Lower leg skin (tissue), 4 donors: ENCODE measurements around the gene HBM. TPM values are rescaled to one million over a fixed set of nuclear protein-coding genes. Genes with fewer than 3 reads are reported as not detected.
"Not testable (repeated sequence)": the region's sequence is repeated elsewhere in the genome, so short reads cannot be mapped to it uniquely, and the experiment has no call there.

Source experiments
- DNase-seq, 2 donors: peaks; one replicate each; pipeline ENCODE4 v3.0.0-alpha.2; 2019; ENCODE audit warnings: low spot score in 2 of 2
- H3K4me3 ChIP-seq: fragments of 200-600 bp; sonication (generic); 2 replicates; pipeline ENCODE4 v1.5.1; 2017; ENCODE audit warnings: mild to moderate bottlenecking, low read depth; ENCODE audit not compliant: poor library complexity, severe bottlenecking
- CTCF ChIP-seq, 3 donors: fragments of 450-650 bp; IDR thresholded peaks; one replicate each; pipeline ENCODE4 v1.5.1; 2016; ENCODE audit warnings: antibody characterized with exemption in 3 of 3, mild to moderate bottlenecking in 3 of 3, moderate library complexity in 2 of 3
- POLR2A ChIP-seq, 2 donors: fragments of 450-650 bp; IDR thresholded peaks; one replicate each; pipeline ENCODE4 v1.6.1; 2016 to 2017; ENCODE audit warnings: antibody characterized with exemption in 2 of 2, mild to moderate bottlenecking in 1 of 2, moderate library complexity in 1 of 2
- WGBS, 2 donors: methylation state at CpG; one replicate each; pipeline ENCODE4 v1.1.5; 2018; 5-methylcytosine and 5-hydroxymethylcytosine counted together
- intact Hi-C: fragments of 100-400 bp; cut with DNase I; formaldehyde crosslinking; loops from one replicate; pipeline ENCODE4 v1.15.0; 2023; ENCODE audit warnings: low total_unique reads
- total RNA-seq, 4 donors: library from RNA; depleted of rRNA; stranded (reverse); fragments of >200 nt; gene quantifications; one replicate each; pipeline ENCODE4 v1.1.0, GENCODE V29; 2016

The HBM gene
- total RNA-seq, 4 donors from 2014 or later: not detected

GRCh38 chr16:152141-153128 lies 13.3 kb upstream of the HBM start, which contains the start of gene HBZ:
HBZ (plus strand) TSS chr16:152644; CDS start chr16:152910, 266 bp downstream.
- intact Hi-C loops: no loop called here
- 72 to 79% methylated on average over 12 to 16 of the region's 17 CpGs for WGBS, 2 donors
- TF ChIP-seq CTCF (IDR thresholded peaks at IDR 0.05): no peak
- no peak for TF ChIP-seq POLR2A (IDR thresholded peaks at IDR 0.05)
- no peak within 1 kb of the TSS for H3K4me3 ChIP-seq
- no peak for DNase-seq

- WGBS, 2 donors: 34 to 51% methylated on average over 5 of the region's 6 CpGs
- intact Hi-C loops, DNase-seq: not testable (repeated sequence)
These were observed 12.7 kb upstream of the HBM start for GRCh38 chr16:153129-153521.

DNA sequence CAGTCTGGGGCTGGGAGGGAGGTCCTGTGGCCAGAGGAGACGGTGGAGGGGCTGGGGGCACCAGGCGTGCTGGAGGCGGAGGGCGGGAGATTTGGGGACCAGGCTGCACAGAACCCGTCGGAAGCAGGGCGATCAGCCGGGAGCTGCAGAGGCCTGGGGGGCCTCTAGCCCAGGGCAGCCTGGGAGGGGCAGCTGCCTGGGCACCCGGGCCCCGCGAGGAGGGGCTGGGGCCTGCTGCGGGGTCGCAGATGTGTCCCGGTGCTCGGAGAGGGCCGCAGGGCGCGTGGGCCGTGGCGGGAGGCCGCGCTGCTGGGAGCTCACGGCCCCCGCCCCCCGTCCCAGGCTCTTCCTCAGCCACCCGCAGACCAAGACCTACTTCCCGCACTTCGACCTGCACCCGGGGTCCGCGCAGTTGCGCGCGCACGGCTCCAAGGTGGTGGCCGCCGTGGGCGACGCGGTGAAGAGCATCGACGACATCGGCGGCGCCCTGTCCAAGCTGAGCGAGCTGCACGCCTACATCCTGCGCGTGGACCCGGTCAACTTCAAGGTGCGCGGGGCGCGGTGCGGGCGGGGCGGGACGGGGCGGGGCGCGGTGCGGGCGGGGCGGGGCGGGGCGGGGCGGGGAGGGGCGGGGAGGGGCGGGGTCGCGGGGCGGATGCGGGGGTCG lies 12.1 kb upstream of the HBM start:
- H3K4me3 ChIP-seq, intact Hi-C loops: not testable (repeated sequence)

More at GRCh38 chr16:153129-153521, 12.7 kb upstream of the HBM start:
- not testable (repeated sequence) for H3K4me3 ChIP-seq

DNA sequence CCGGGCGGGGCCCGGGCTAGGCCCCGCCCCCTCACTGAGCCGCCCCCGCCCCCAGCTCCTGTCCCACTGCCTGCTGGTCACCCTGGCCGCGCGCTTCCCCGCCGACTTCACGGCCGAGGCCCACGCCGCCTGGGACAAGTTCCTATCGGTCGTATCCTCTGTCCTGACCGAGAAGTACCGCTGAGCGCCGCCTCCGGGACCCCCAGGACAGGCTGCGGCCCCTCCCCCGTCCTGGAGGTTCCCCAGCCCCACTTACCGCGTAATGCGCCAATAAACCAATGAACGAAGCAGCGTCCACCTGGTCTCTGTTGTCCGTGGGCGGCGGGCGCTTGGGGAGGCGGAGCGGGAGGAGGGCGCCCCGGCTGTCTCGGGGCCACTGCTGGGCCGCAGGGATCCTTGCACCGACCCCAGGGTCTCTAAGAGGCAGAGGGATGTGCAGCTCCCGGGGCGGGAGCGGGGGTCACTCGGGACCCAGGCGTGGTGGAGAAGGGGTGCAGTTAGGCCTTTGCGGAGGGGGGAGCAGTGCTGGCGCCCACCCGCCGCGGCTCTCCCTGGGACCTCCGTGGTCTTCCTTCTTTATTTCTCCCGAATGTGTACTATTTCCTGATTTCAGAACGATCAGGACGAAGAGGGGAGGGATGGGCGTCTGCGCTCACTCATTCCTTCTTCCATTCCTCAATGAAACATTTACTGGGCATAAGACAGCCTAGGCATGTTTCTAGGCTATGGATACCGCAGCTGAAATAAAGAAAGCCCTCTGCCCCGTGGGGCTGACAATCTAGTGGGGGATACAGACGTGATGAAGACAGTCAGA lies 11.4 kb upstream of the HBM start:
- WGBS, 2 donors: 4% methylated on average over 19 to 54 of the region's 59 CpGs
- no peak for DNase-seq
- H3K4me3 ChIP-seq: peak overlapping the region; percentile 16
- intact Hi-C loops: no loop called here
- TF ChIP-seq CTCF (IDR thresholded peaks at IDR 0.05) (no peak), POLR2A (IDR thresholded peaks at IDR 0.05) (no peak)

More for the DNA sequence above, 12.1 kb upstream of the HBM start:
- not testable (repeated sequence) for DNase-seq
- WGBS, 2 donors: 3% methylated on average over 6 of the region's 74 CpGs; no CpG with 5 or more reads in 1 of the 2 donors

DNA sequence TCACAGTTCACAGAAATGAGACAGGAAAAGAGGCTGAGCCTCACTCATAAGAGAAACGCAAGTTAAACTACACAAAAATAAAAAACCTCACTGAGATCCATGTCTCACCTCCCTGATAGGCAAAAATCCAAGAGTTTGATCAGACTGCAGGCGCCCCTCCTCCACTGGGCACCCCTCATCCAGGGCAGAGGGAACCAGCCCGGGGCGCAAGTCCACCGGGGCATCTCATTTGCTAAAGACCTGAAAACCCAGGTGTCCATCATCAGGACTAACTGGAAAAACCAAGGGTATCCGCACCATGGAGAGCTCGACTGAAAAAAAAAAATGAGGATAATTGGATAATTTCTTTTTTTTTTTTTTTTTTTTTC lies 10.8 kb upstream of the HBM start:
- WGBS, 2 donors: 65 to 73% methylated on average over 7 of the region's 7 CpGs
- no peak for DNase-seq
- no peak overlapping the region for H3K4me3 ChIP-seq
- TF ChIP-seq CTCF (IDR thresholded peaks at IDR 0.05) (no peak), POLR2A (IDR thresholded peaks at IDR 0.05) (no peak)
- intact Hi-C loops: no loop called here

GRCh38 chr16:159136-159849 lies 6.5 kb upstream of the HBM start:
- TF ChIP-seq POLR2A (IDR thresholded peaks at IDR 0.05) (no peak), CTCF (IDR thresholded peaks at IDR 0.05) (no peak)
- intact Hi-C loops: no loop called here
- WGBS, 2 donors: 38 to 45% methylated on average over 6 of the region's 6 CpGs
- DNase-seq: no peak
- no peak overlapping the region for H3K4me3 ChIP-seq

GRCh38 chr16:160242-160641 lies 5.5 kb upstream of the HBM start:
- H3K4me3 ChIP-seq, DNase-seq, intact Hi-C loops: not testable (repeated sequence)
- 65 to 72% methylated on average over 20 of the region's 20 CpGs for WGBS, 2 donors
